GM12892 (cell line): ENCODE measurements around the gene WDR7.

Source experiments
- POLR2A ChIP-seq: IDR thresholded peaks from 2 replicates; pipeline ENCODE4 v1.6.1; 2011; ENCODE audit warnings: low read depth, low read length, control low read depth
- POLR2AphosphoS5 ChIP-seq: IDR thresholded peaks from 2 replicates; pipeline ENCODE4 v1.6.1; 2011; ENCODE audit warnings: low read depth, low read length, control low read depth
- TAF1 ChIP-seq: IDR thresholded peaks from 2 replicates; pipeline ENCODE4 v1.6.1; 2011; ENCODE audit warnings: low read depth, mild to moderate bottlenecking, control low read depth, low read length, borderline replicate concordance

DNA sequence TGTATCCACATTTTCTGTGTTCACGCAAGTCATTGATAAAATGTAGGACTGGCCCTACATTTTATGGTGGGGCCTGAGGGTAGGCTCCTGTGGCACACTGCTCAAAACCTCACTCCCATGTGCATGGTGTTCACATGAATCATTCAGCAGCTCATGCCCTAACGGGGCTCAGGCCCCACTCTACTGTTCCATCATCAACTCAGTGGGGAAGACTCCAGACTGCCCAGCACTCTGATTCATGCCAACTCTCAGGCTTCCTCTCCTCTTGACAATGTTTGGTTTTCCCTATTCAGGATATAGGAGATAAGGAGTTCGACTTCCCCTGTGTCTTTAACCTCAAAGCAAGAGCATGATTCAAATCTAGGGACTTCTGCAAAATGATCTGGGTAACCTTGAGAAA, 403.7 kb downstream of the WDR7 start:
- no peak for TF ChIP-seq POLR2A
- TF ChIP-seq POLR2AphosphoS5: no peak
- TF ChIP-seq TAF1: no peak
